Measurements from ENCODE around the gene MMP25.

Gene MMP25

DNA sequence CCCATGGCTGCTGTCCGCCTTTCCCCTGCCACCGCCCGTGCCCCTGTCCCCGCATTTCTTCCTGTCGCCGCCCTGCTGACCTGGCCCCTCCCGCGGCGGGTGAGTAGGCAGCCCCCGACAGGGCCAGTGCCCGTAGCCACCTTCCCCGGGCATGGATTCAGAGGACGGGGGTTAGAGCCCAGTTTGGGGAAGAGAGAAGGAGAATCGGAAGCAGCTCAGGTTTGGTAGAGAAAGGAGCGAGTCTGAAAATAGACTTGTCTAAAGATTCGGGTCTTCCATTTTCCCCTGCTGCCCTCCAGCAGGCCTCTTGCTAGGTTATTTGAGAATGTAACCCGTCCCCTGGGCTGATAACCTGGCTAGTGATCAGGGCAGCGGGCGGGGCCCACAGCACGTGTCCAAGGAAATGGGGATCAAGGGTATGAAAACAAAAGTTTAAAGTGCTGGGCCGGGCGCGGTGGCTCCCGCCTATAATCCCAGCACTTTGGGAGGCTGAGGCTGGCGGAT lies 41.5 kb upstream of the MMP25 start:
- TF ChIP-seq, protein P1, sequence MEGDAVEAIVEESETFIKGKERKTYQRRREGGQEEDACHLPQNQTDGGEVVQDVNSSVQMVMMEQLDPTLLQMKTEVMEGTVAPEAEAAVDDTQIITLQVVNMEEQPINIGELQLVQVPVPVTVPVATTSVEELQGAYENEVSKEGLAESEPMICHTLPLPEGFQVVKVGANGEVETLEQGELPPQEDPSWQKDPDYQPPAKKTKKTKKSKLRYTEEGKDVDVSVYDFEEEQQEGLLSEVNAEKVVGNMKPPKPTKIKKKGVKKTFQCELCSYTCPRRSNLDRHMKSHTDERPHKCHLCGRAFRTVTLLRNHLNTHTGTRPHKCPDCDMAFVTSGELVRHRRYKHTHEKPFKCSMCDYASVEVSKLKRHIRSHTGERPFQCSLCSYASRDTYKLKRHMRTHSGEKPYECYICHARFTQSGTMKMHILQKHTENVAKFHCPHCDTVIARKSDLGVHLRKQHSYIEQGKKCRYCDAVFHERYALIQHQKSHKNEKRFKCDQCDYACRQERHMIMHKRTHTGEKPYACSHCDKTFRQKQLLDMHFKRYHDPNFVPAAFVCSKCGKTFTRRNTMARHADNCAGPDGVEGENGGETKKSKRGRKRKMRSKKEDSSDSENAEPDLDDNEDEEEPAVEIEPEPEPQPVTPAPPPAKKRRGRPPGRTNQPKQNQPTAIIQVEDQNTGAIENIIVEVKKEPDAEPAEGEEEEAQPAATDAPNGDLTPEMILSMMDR (conservative IDR thresholded peaks at IDR 0.05; ENCODE audit: low read depth, low read length), result no peak
- DNase-seq (ENCODE audit: low read depth), result no peak
- H3K4me3 ChIP-seq (ENCODE audit: low read length), result peak overlapping the region; percentile 57

DNA sequence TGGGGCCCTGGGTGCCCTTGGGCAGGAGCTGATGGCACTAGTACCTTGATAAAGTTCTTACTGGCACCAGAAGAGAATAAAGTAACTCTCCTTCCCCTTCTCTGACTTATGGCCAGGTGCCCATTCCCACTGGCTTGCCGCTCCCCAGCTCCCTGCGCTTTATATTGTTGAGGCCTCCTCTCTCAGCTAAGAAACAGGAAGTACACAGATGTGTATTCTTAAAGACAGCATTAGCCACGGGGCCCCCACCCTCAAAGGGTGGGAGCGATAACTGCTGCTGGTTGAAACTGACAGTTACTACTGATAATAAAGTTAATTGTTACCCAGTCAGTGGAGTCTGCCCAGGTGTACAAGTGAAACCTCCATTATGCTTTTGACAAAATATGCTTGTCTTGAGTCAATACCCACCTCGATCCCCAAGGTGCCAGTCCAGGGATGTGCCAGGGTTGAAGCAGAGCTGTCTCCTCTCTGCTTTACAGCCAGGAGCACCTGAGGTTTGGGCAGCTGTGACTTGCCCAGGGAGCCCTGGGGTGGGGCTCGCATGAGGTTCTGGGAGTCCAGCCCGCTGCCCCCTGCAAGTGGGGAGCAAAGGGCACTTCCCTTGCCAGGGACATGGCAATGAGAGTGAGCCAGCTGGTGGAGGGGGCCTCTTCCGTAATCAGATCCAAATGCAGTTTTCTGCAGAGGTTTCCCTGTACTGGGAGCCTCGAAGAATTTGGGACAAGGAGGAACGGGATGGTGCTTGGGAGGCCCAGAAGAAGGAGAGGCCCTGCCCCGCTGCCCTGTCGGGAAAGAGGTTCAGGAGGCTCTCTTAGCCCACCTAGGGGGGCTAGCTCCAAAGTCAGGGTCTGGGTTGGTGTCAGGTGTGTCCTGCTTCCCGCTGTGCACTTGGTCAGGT lies 39.1 kb upstream of the MMP25 start:
- no peak overlapping the region for H3K4me3 ChIP-seq (ENCODE audit: low read length)
- DNase-seq (ENCODE audit: low read depth), result no peak
- TF ChIP-seq, protein P1 (conservative IDR thresholded peaks at IDR 0.05; ENCODE audit: low read depth, low read length), result no peak

DNA sequence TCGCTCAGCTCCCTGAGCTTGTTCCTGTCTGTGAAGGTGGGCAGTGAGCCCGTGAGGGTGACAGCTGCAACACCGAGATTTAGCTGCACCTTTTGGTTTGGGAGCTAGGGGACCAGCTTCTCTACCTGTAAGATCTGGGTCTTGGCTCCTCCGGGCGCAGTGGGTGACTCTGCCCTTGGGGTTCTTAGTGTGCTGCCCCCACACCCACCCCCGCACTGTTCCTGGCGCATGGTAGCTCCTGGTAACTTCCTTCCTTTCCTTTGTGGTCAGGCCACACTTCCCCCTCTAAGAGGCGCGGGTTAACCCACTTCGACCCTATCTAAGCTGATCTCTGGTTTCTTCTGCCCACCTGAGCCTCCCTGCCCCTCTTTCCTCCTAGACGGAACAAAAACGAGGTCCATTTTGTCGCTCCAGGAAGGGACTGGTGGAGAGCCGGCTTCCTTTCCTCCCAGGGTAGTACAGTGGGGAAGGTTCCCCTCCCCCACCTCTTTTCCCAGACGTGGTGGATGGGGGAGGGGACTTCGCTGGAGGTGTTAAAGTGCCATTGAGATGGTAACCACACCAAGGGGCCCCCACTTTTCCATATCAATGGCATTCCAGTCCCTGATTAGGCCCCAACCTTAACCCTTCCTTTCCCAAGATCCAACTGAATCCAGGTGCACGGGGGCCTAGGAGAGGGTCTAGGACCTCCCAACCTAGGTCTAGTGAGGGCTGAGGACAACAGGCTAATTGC lies 38.2 kb upstream of the MMP25 start:
- no peak for DNase-seq (ENCODE audit: low read depth)
- TF ChIP-seq, protein P1 (conservative IDR thresholded peaks at IDR 0.05; ENCODE audit: low read depth, low read length), result no peak
- H3K4me3 ChIP-seq (ENCODE audit: low read length), result no peak overlapping the region

DNA sequence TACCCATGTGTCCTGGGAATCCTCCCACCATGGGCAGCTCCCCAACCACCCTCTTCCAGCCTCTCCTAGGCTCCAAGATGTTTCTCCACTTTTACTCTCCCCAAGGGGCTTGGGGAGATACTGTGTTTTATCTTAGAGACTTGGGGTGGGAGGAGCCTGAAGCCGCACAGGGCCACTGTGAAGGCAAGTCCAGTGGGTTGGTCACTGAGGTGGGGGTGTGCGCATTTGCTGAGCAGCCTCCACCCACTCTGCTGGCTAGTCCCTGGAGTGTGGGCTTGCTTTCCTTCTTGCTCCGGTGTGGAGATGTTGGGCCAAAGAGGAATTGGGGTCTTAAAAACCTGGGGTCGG lies 37.7 kb upstream of the MMP25 start:
- TF ChIP-seq, protein P1 (conservative IDR thresholded peaks at IDR 0.05; ENCODE audit: low read depth, low read length), result no peak
- no peak overlapping the region for H3K4me3 ChIP-seq (ENCODE audit: low read length)
- no peak for DNase-seq (ENCODE audit: low read depth)

DNA sequence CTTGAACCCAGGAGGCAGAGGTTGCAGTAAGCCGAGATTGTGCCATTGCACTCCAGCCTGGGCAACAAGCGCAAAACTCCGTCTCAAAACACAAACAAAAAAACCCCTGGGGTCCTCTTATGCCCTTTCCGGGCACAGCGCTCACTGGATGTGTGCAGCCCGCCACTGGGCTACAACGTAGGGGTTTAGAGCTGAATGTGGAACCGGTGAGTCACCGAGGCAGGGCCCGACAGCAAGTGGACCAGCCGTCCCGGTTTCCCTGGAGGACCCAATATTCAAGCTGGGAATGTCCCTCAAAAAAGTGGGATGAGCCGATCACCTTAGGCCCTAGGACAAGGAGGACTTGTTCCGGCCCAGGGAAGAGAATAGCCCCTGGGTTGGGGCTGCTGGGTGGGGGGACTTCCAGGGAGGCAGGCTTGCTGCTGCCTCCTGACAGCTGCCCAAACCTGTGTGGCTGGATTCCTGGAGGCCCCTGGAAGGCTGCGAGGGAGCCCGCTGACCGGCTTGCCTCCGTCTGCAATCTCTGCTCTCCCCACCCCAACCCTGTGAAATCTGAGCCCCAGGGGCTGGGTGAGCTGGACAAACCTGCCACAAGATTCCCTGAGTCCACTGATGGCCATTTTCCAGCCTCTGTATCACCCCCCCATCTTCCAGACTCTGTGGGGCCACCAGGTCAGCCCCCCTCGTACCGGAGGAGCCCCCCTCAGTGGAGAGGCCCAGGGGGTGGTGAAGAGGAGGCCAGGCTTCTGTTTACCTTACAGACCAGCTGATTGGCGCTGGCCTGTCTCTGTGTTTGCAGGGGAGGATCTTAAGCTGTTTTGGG lies 36.6 kb upstream of the MMP25 start:
- TF ChIP-seq, protein P1 (conservative IDR thresholded peaks at IDR 0.05; ENCODE audit: low read depth, low read length), result no peak
- H3K4me3 ChIP-seq (ENCODE audit: low read length), result no peak overlapping the region
- no peak for DNase-seq (ENCODE audit: low read depth)

DNA sequence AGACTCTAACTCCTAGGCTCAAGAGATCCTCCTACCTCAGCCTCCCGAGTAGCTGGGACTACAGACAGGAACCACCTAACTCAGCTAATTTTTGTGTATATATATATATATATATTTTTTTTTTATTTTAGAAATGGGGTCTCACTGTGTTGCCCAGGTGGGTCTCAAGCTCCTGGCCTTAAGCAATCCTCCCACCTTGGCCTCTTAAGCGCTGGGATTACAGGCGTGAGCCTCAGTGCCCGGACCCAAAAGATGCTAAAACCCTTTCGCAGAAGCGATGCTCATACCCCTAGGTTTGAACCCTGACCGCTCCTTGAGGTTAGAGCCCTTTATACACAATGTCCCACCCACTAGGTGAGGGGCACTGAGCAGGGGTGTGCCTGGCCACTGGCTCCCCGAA lies 35.9 kb upstream of the MMP25 start:
- no peak for DNase-seq (ENCODE audit: low read depth)
- TF ChIP-seq, protein P1 (conservative IDR thresholded peaks at IDR 0.05; ENCODE audit: low read depth, low read length), result no peak
- H3K4me3 ChIP-seq (ENCODE audit: low read length), result no peak overlapping the region
